CD4-positive, CD25-positive, alpha-beta regulatory T cell (primary cell): ENCODE results near the gene B4GALNT3. TPM values are rescaled to one million over a fixed set of nuclear protein-coding genes. Genes with fewer than 3 reads are reported as not detected.

Source experiments
- ATAC-seq, 2 donors: fragments of 150-1000 bp; cut with Tn5 transposase; one replicate each; pipeline ENCODE4 v1.10.0; 2021; ENCODE audit warnings: low read depth in 2 of 2, moderate number of reproducible peaks in 2 of 2, moderate library complexity in 1 of 2
- DNase-seq, 3 donors: peaks; one replicate each; pipeline versions ENCODE4 v3.0.0 to v3.0.0-alpha.2; 2012 to 2022; ENCODE audit warnings: mixed read lengths in 1 of 3
- H3K27ac ChIP-seq: one replicate; pipeline ENCODE4 v1.7.0; 2013; ENCODE audit warnings: mild to moderate bottlenecking, low read length; ENCODE audit not compliant: insufficient read depth, poor library complexity, severe bottlenecking
- H3K27me3 ChIP-seq: one replicate; pipeline ENCODE4 v1.7.0; 2013; ENCODE audit warnings: low read length; ENCODE audit not compliant: control insufficient read depth, insufficient read depth
- H3K36me3 ChIP-seq: one replicate; pipeline ENCODE4 v1.7.0; 2013; ENCODE audit warnings: mild to moderate bottlenecking, low read length, moderate library complexity; ENCODE audit not compliant: control insufficient read depth, insufficient read depth
- H3K4me1 ChIP-seq: 2 replicates; pipeline ENCODE4 v1.7.0; 2013; ENCODE audit warnings: mild to moderate bottlenecking, low read length; ENCODE audit not compliant: insufficient read depth, control insufficient read depth, poor library complexity, severe bottlenecking
- H3K4me3 ChIP-seq: one replicate; pipeline ENCODE4 v1.7.0; 2013; ENCODE audit warnings: low read depth, mild to moderate bottlenecking, low read length, moderate library complexity
- H3K9me3 ChIP-seq, 2 experiments: 1 replicate in 1 of 2; 2 replicates in 1 of 2; pipeline ENCODE4 v1.7.0; 2013; ENCODE audit warnings: low read length in 2 of 2, mild to moderate bottlenecking in 1 of 2, moderate library complexity in 1 of 2; ENCODE audit not compliant: control insufficient read depth in 2 of 2
- H3K27ac Mint-ChIP-seq, 3 donors: one replicate each; pipeline ENCODE4 v1.8.0; 2020 to 2022; ENCODE audit warnings: mild to moderate bottlenecking in 3 of 3, mixed read lengths in 3 of 3, moderate library complexity in 2 of 3
- H3K27me3 Mint-ChIP-seq: one replicate; pipeline ENCODE4 v1.8.0; 2022; ENCODE audit warnings: mild to moderate bottlenecking, mixed read lengths
- H3K36me3 Mint-ChIP-seq: one replicate; pipeline ENCODE4 v1.8.0; 2020; ENCODE audit warnings: mixed read lengths
- H3K4me1 Mint-ChIP-seq, 4 donors: one replicate each; pipeline ENCODE4 v1.8.0; 2020 to 2022; ENCODE audit warnings: mixed read lengths in 4 of 4, mild to moderate bottlenecking in 1 of 4
- H3K4me3 Mint-ChIP-seq, 4 donors: one replicate each; pipeline ENCODE4 v1.8.0; 2020 to 2022; ENCODE audit warnings: mild to moderate bottlenecking in 4 of 4, mixed read lengths in 4 of 4, moderate library complexity in 3 of 4
- H3K9me3 Mint-ChIP-seq, 7 donors: one replicate each; pipeline ENCODE4 v1.8.0; 2020 to 2022; ENCODE audit warnings: mixed read lengths in 7 of 7, mild to moderate bottlenecking in 3 of 7, moderate library complexity in 2 of 7
- polyA plus RNA-seq, 4 donors: library from polyadenylated mRNA; unstranded; fragments of 300-500 nt; fragmentation: Illumina TruSeq; gene quantifications; one replicate each; pipeline ENCODE4 v1.2.3, GENCODE V29; 2021
- total RNA-seq: library from RNA; stranded (reverse); gene quantifications from one replicate; pipeline ENCODE4 v1.2.3, GENCODE V29; 2022

Gene B4GALNT3
- total and polyA plus RNA-seq, 5 donors from 2014 or later: 0.06 to 2.1 (median 1.0) TPM

DNA sequence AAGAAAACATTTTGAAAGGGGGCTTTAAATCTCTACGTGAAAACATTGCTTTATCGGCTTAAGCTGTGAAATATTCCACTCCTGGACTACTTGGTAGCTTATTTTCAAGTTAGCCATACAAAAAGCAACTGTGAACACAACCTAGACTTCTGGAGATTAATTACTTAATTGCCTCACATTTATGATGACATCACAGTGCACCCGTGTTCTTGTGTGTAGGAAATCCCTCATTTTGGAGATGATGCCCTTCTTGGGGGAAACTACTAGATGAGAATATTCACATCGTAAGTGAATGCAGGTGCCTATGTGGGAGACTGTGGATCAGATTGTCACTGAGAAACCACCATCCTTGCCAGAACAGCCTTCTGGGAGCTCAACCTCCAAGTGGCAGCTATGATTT lies 10.5 kb upstream of the B4GALNT3 start:
- no peaks in the 10 kb centered on the region for H3K36me3 Mint-ChIP-seq
- ATAC-seq: no peak
- DNase-seq: no peak
- H3K9me3 Mint-ChIP-seq: no peaks in the 10 kb centered on the region
- Histone ChIP-seq H3K4me3 (no peak overlapping the region), H3K27ac (no peak overlapping the region), H3K4me1 (peaks cover 2% of the 10 kb centered on the region), H3K36me3 (no peaks in the 10 kb centered on the region), H3K27me3 (peaks cover 15% of the 10 kb centered on the region), H3K9me3 (no peaks in the 10 kb centered on the region)
- H3K27ac Mint-ChIP-seq: no peak overlapping the region
- H3K4me3 Mint-ChIP-seq: no peak overlapping the region
- H3K4me1 Mint-ChIP-seq: peaks cover 0 to 2% (median under 1%) of the 10 kb centered on the region in 4 donors
- H3K27me3 Mint-ChIP-seq: peaks cover 1% of the 10 kb centered on the region

DNA sequence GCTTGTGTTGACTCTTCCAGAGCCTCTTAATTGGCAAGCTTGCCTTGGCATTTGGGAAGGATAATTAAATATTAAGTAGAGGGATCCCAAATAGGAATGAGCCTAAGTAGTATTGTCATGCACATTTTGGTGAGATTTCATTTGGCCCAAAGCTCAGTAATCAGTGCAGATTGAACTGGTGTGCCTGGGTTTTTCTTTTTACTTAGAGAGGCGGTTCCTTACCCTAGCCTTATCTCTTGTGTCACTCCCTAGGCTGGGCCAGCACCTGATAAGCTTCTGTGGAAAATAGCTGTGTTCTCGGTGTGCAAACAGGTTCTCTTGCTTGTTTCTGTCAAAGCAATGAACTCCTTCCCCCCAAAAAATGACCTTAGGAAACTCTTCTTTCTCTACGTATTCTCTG lies 9.3 kb upstream of the B4GALNT3 start:
- H3K27me3 Mint-ChIP-seq: peaks cover 4% of the 10 kb centered on the region
- H3K4me1 ChIP-seq: peaks cover 2% of the 10 kb centered on the region
- H3K4me1 Mint-ChIP-seq: peaks cover 0 to 6% (median 3%) of the 10 kb centered on the region in 4 donors
- no peaks in the 10 kb centered on the region for H3K36me3 ChIP-seq
- H3K9me3 ChIP-seq: no peaks in the 10 kb centered on the region
- H3K4me3 Mint-ChIP-seq: no peak overlapping the region
- no peak overlapping the region for H3K4me3 ChIP-seq
- peaks cover 15% of the 10 kb centered on the region for H3K27me3 ChIP-seq
- H3K27ac ChIP-seq: no peak overlapping the region
- no peak for ATAC-seq
- no peak for DNase-seq
- H3K9me3 Mint-ChIP-seq: no peaks in the 10 kb centered on the region
- no peaks in the 10 kb centered on the region for H3K36me3 Mint-ChIP-seq
- H3K27ac Mint-ChIP-seq: no peak overlapping the region

DNA sequence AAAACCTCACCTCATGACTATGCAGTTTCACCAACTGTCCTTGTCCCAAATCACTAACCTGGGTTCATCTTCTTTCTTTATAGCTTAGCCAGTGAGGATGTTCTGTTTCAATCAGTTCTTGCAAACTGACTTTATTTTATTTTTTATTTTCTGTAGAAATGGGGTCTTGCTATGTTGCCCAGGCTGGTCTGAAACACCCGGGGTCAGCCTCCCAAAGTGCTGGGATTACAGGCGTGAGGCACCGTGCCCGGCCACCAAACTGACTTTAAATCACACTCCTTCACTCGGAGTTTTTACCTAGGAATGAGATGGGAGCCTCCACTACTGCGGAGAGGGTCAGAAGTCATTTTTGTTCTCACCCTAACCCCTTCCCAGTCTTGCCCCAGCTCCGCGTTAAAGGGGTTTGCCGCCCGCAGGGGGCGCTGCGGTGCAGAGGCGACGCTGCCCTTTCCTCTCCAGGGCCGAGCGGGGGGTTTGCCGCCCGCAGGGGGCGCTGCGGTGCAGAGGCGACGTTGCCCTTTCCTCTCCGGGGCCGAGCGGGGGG lies 7.0 kb upstream of the B4GALNT3 start:
- Histone ChIP-seq H3K9me3 (no peaks in the 10 kb centered on the region), H3K27ac (no peak overlapping the region), H3K36me3 (no peaks in the 10 kb centered on the region), H3K4me1 (peaks cover 2% of the 10 kb centered on the region), H3K4me3 (no peak overlapping the region), H3K27me3 (peaks cover 15% of the 10 kb centered on the region)
- no peak overlapping the region for H3K4me3 Mint-ChIP-seq
- H3K9me3 Mint-ChIP-seq: no peaks in the 10 kb centered on the region
- ATAC-seq (no peak), DNase-seq (peak in 2 of 3 donors; percentile 7 to 34)
- H3K27me3 Mint-ChIP-seq: peaks cover 19% of the 10 kb centered on the region
- no peak overlapping the region for H3K27ac Mint-ChIP-seq
- H3K36me3 Mint-ChIP-seq: no peaks in the 10 kb centered on the region
- peaks cover 0 to 6% (median 3%) of the 10 kb centered on the region in 4 donors for H3K4me1 Mint-ChIP-seq

DNA sequence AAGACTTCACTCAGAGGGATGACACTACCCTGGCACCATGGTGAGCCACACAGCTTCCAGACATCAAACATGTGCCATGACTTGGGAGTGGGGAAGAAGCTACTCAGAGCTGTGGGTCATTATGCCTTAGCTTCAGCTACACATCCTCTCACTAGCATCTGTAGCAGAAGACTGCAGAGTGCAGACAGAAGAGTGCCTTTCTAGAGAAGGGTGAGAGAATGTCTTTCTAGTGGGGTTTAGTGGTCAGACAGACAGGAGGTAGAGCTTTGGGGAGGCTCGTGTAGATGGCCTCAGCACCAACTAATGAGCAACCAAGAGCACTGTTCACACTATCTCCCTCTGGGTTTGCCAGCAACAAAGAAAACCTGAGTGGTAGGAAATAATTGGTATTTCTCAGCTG lies 4.9 kb upstream of the B4GALNT3 start:
- peaks cover 11% of the 10 kb centered on the region for H3K4me1 ChIP-seq
- no peak overlapping the region for H3K27ac ChIP-seq
- H3K4me1 Mint-ChIP-seq: peaks cover 2 to 7% (median 5%) of the 10 kb centered on the region in 4 donors
- DNase-seq (no peak), ATAC-seq (peak; percentile 42 to 44)
- peak overlapping the region in 1 of 4 donors; percentile 63 for H3K4me3 Mint-ChIP-seq
- no peak overlapping the region for H3K4me3 ChIP-seq
- no peaks in the 10 kb centered on the region for H3K9me3 Mint-ChIP-seq
- H3K36me3 ChIP-seq: no peaks in the 10 kb centered on the region
- H3K9me3 ChIP-seq: no peaks in the 10 kb centered on the region
- H3K36me3 Mint-ChIP-seq: no peaks in the 10 kb centered on the region
- H3K27me3 ChIP-seq: peaks cover 11% of the 10 kb centered on the region
- H3K27me3 Mint-ChIP-seq: peaks cover 36% of the 10 kb centered on the region
- no peak overlapping the region for H3K27ac Mint-ChIP-seq

DNA sequence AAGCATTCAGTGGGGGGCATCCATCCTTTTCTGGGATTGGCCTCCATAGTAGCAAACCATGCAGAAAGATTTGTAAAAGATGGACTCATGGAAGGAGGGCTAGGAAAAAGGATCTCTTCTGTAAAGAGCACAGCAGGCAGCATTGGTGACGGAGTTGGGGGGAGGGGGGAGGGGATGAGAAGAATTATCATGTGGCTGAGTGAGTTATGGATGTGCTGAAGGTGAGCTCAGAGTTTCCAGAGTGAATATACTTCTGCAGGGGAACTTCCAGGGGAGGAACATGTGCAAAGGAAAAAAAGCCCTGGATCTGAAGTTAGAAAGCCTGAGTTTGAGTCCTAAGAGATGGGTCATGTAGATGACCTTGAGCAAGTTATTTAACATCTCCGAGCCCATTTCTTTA lies 3.9 kb upstream of the B4GALNT3 start:
- ATAC-seq: no peak
- H3K27me3 Mint-ChIP-seq: peaks cover 37% of the 10 kb centered on the region
- peaks cover 17% of the 10 kb centered on the region for H3K4me1 ChIP-seq

DNA sequence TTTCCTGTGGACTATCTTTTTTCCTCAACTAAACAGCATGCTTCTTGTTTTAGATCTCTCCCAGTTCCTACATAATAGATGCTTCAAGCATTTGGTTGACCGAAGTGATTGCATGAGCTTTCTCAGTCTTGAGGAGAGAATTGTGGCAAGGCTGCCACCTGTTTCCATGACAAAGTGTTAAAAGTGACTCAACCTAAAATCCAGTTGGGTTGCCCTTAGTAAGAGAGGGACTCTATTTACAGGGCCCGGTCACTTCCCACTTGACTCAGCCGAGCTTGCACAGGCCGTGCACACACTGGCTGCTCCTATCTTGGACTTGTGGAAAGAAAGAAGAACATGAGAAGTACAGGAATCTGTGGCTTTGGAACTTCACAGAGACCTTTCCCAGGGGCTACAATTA lies 2.1 kb upstream of the B4GALNT3 start:
- H3K4me3 ChIP-seq: no peak overlapping the region
- H3K27ac ChIP-seq: no peak overlapping the region
- peaks cover 19% of the 10 kb centered on the region for H3K4me1 ChIP-seq
- H3K27me3 Mint-ChIP-seq: peaks cover 56% of the 10 kb centered on the region
- peaks cover 1 to 21% (median 12%) of the 10 kb centered on the region in 4 donors for H3K4me1 Mint-ChIP-seq
- no peaks in the 10 kb centered on the region for H3K36me3 ChIP-seq
- ATAC-seq (no peak), DNase-seq (no peak)
- H3K27ac Mint-ChIP-seq: no peak overlapping the region
- H3K9me3 Mint-ChIP-seq: no peaks in the 10 kb centered on the region
- no peaks in the 10 kb centered on the region for H3K36me3 Mint-ChIP-seq
- peak overlapping the region in 3 of 4 donors; percentile 10 to 76 (median 21) for H3K4me3 Mint-ChIP-seq
- no peaks in the 10 kb centered on the region for H3K9me3 ChIP-seq
- H3K27me3 ChIP-seq: peaks cover 16% of the 10 kb centered on the region

More for the DNA sequence above, 3.9 kb upstream of the B4GALNT3 start:
- H3K36me3 Mint-ChIP-seq: no peaks in the 10 kb centered on the region
- H3K4me3 ChIP-seq: no peak overlapping the region
- no peaks in the 10 kb centered on the region for H3K9me3 Mint-ChIP-seq
- peaks cover 4% of the 10 kb centered on the region for H3K27me3 ChIP-seq
- H3K9me3 ChIP-seq: no peaks in the 10 kb centered on the region
- no peak overlapping the region for H3K27ac Mint-ChIP-seq
- H3K4me1 Mint-ChIP-seq: peaks cover 2 to 7% (median 5%) of the 10 kb centered on the region in 4 donors
- H3K4me3 Mint-ChIP-seq: peak overlapping the region in 1 of 4 donors; percentile 63
- H3K36me3 ChIP-seq: no peaks in the 10 kb centered on the region
- no peak for DNase-seq
- H3K27ac ChIP-seq: no peak overlapping the region

DNA sequence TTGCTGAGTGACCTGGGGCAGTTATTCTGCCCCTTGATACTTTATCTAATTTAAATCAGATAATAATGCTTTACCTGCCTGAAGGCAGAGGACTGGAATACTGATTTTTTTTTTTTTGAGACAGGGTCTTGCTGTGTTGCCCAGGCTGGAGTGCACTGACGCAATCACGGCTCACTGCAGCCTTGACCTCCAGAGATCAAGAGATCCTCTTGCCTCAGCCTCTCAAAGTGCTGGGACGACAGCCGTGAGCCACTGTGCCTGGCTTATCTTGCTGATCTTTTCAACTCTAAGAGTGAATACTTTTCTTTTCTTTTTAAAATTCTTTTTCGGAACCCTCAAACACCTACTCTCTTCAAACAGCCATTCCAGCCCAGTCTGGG lies 699 bp upstream of the B4GALNT3 start:
- DNase-seq (no peak), ATAC-seq (no peak)
- H3K4me1 ChIP-seq: peaks cover 17% of the 10 kb centered on the region
- no peaks in the 10 kb centered on the region for H3K36me3 Mint-ChIP-seq
- H3K36me3 ChIP-seq: no peaks in the 10 kb centered on the region
- peaks cover 5 to 21% (median 12%) of the 10 kb centered on the region in 4 donors for H3K4me1 Mint-ChIP-seq
- H3K27me3 ChIP-seq: peaks cover 16% of the 10 kb centered on the region
- H3K27ac ChIP-seq: no peak overlapping the region
- no peaks in the 10 kb centered on the region for H3K9me3 ChIP-seq
- H3K27me3 Mint-ChIP-seq: peaks cover 66% of the 10 kb centered on the region
- no peak overlapping the region for H3K27ac Mint-ChIP-seq
- peak overlapping the region; percentile 16 to 85 (median 80) for H3K4me3 Mint-ChIP-seq
- peak overlapping the region; percentile 53 for H3K4me3 ChIP-seq
- H3K9me3 Mint-ChIP-seq: no peaks in the 10 kb centered on the region
